ENCODE data around the gene GYS1. TPM values are rescaled to one million over a fixed set of nuclear protein-coding genes. Genes with fewer than 3 reads are reported as not detected.

Gene GYS1
- total and polyA plus RNA-seq, 10 of the 15 experiments (the other 5 are each of a cell fraction or from before 2014, with no cell fraction given): 3.7 to 62.0 (median 37.3) TPM

DNA sequence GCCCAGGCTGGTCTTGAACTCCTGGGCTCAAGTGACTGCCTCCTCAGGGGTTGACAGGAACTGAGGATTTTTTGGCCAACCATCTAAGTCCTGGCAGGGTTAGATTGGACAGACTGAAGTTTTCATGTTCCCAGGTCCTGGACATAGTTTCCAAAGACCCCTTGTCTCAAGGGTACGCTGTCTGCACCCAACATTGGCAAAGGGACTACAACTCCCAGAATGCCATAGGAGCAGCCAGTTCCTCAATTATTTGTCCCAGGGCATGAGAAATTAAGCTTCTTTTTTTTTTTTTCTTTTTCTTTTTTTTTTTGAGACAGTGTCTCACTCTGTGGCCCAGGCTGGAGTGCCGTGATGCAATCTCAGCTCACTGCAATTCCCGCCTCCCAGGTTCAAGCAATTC is 6.9 kb downstream of the GYS1 start:
- Histone ChIP-seq H3K36me3 (ENCODE audit: control insufficient read depth in 2 of 2, insufficient read depth in 2 of 2, low read length in 1 of 2) (peaks cover 4 to 27% of the 10 kb centered on the region in 2 experiments; a peak in 3 of 4 replicates), H3K79me2 (ENCODE audit: control insufficient read depth, insufficient read depth, low read length) (peaks cover 10% of the 10 kb centered on the region), H3K9ac (ENCODE audit: control insufficient read depth, insufficient read depth, low read length) (no peak overlapping the region), H3K27ac (ENCODE audit: control insufficient read depth, insufficient read depth) (no peak overlapping the region), H4K20me1 (ENCODE audit: control insufficient read depth, insufficient read depth) (no peaks in the 10 kb centered on the region), H3K4me2 (ENCODE audit: control insufficient read depth, insufficient read depth) (no peak overlapping the region), H3K9me3 (replicated peaks; ENCODE audit: control insufficient read depth, insufficient read depth, low read length) (no peaks in the 10 kb centered on the region), H2AFZ (ENCODE audit: control insufficient read depth, low read depth, low read length) (no peak overlapping the region), H3K4me3 (no peak overlapping the region), H3K27me3 (replicated peaks in 1 of 2; ENCODE audit: control insufficient read depth in 2 of 2, insufficient read depth in 2 of 2, low read length in 1 of 2) (no peaks in the 10 kb centered on the region), H3K4me1 (ENCODE audit: control insufficient read depth, insufficient read depth, low read length) (peaks cover 3% of the 10 kb centered on the region)
- BruUV-seq (replicated peaks): no TSS peak
- TF ChIP-seq SIX5 (IDR thresholded peaks at IDR 0.05; ENCODE audit: low read depth, low read length, severe bottlenecking): peak; percentile 43
- peak; percentile 55; the same call in 1 of the 2 replicates for TF ChIP-seq SPI1 (IDR thresholded peaks at IDR 0.05; ENCODE audit: borderline replicate concordance, insufficient read depth, low read depth, low read length)
- TF ChIP-seq HCFC1 (IDR thresholded peaks at IDR 0.05; ENCODE audit: low read length): peak; percentile 51; the same call in 1 of the 2 replicates
- TF ChIP-seq, protein P1, sequence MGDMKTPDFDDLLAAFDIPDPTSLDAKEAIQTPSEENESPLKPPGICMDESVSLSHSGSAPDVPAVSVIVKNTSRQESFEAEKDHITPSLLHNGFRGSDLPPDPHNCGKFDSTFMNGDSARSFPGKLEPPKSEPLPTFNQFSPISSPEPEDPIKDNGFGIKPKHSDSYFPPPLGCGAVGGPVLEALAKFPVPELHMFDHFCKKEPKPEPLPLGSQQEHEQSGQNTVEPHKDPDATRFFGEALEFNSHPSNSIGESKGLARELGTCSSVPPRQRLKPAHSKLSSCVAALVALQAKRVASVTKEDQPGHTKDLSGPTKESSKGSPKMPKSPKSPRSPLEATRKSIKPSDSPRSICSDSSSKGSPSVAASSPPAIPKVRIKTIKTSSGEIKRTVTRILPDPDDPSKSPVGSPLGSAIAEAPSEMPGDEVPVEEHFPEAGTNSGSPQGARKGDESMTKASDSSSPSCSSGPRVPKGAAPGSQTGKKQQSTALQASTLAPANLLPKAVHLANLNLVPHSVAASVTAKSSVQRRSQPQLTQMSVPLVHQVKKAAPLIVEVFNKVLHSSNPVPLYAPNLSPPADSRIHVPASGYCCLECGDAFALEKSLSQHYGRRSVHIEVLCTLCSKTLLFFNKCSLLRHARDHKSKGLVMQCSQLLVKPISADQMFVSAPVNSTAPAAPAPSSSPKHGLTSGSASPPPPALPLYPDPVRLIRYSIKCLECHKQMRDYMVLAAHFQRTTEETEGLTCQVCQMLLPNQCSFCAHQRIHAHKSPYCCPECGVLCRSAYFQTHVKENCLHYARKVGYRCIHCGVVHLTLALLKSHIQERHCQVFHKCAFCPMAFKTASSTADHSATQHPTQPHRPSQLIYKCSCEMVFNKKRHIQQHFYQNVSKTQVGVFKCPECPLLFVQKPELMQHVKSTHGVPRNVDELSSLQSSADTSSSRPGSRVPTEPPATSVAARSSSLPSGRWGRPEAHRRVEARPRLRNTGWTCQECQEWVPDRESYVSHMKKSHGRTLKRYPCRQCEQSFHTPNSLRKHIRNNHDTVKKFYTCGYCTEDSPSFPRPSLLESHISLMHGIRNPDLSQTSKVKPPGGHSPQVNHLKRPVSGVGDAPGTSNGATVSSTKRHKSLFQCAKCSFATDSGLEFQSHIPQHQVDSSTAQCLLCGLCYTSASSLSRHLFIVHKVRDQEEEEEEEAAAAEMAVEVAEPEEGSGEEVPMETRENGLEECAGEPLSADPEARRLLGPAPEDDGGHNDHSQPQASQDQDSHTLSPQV (IDR thresholded peaks at IDR 0.05): no peak
- no peak for TF ChIP-seq RFX5 (IDR thresholded peaks at IDR 0.05; ENCODE audit: low read depth, low read length)
- ATAC-seq (no peak), DNase-seq (ENCODE audit: low read depth, low spot score) (no peak), FAIRE-seq (no peak)
- intact Hi-C loops (cut with micrococcal nuclease; ENCODE audit: unreplicated experiment) (no loop called here), in situ Hi-C loops (cut with MboI) (no loop called here)
- WGBS (ENCODE audit: insufficient coverage, insufficient replicate concordance, low lambda C conversion rate, missing lambda C conversion rate): 93% methylated on average over 2 of the region's 3 CpGs
- SMC1A ChIA-PET (ENCODE audit: uncharacterized antibody, unreplicated experiment): no interaction called here
- POLR2A ChIA-PET: interaction anchor here (0.6 kb wide), 1 partner anchor 12 kb away, joined by 4 read pairs; no protein-coding TSS in a partner anchor
- CTCF ChIA-PET: interaction anchor here (1.1 to 2.1 kb wide), 2 partner anchors 12 to 14 kb away, joined by 3 to 11 read pairs; no protein-coding TSS in a partner anchor
- RAD21 ChIA-PET (ENCODE audit: unreplicated experiment): no interaction called here

Measured in GM12878 (cell line).